Endothelial cell of hepatic sinusoid (primary cell): Measurements from ENCODE around the gene GABRA5.

Experiments used
- in situ Hi-C: cut with HindIII; loops from 2 replicates; pipeline ENCODE4 v1.10.0; 2017; ENCODE audit warnings: low sequenced_read_pairs

The GABRA5 gene

DNA sequence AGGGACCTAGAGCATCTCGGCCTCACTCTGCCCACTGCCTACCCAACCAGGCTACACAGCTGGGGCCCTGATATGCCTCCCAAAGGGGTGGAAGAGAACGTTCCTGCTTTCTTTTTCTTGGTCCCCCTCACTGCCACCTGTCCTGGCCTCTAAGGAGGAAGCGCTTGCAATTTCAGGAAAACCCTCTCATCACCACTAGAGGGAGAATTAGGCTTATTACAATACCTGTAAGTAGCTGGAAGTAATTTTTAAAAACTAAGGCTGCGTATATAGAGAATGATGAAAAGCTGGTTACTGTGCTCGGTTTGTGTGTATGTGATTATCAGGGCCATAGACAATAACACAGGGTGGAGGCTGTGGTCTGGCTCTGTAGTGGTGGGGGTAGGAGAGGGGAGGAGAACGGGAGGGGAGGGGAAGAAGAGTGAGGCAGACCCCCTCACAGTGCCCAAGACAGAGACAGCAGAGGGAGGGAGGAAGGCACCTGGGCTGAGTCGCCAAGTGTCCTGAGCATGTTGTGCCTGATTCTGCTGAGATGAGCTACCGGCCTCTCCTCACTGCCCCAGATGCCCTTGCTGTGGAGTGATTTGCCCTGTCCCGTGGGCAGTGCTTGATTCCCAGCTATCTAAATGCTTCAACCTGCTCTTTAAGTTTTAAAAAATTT, 107.4 kb downstream of the GABRA5 start:
- in situ Hi-C loops, result no loop called here

GRCh38 chr15:26981492-26981891, 114.6 kb downstream of the GABRA5 start:
- in situ Hi-C loops, result no loop called here

DNA sequence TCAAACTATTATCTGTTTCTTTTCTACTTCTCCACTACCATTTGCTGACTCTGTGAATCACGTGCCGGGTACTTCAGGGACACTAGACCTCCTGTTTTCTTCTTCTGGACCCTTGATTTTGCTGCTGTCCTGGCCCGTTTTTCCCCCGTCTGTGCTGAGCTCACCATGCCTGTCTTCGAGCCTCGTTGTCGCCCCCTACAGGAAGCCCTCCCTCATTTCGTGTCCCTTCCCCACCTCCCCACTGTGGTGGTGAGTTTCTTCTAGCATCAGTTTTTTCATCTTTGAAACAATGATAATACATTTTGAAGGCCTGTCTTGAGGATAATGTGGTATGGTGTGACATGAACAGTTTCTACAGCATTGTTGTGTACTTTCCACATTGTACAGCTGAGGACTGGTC, 117.0 kb downstream of the GABRA5 start:
- in situ Hi-C loops, result no loop called here

- in situ Hi-C loops, result no loop called here
Measured at GRCh38 chr15:26985050-26985449, 118.2 kb downstream of the GABRA5 start.

DNA sequence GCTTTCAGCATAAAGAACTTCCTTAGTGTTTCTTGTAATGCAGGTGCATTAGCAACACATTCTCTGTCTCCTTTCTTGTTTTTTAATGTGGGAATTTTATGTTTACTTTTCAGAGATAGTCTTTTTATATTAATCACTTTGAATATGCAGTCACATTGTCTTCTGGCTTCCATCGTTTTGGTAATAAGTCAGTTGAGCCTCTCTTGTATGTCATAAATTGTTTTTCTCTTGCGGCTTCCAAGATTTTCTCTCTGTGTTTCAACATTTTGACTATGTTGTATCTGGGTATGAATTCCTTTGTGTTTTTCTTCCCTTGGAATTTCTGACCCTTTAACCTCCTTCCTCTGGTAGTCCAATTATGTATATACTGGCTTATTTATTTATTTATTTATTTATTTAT, 129.4 kb downstream of the GABRA5 start:
- in situ Hi-C loops, result no loop called here
